Thyroid gland (tissue), 4 donors: ENCODE data around the gene METTL26. TPM values are rescaled to one million over a fixed set of nuclear protein-coding genes. Genes with fewer than 3 reads are reported as not detected.

Experiments
- DNase-seq, 2 donors: peaks; one replicate each; pipeline ENCODE4 v3.0.0-alpha.2; 2019
- H3K27ac ChIP-seq, 3 donors: fragments of 200-600 bp; sonication (generic); 1 replicate in 2 of 3; 2 replicates in 1 of 3; pipeline ENCODE4 v1.5.1; 2016 to 2019; ENCODE audit warnings: mild to moderate bottlenecking in 1 of 3, moderate library complexity in 1 of 3
- H3K27me3 ChIP-seq: fragments of 200-600 bp; sonication (generic); one replicate; pipeline ENCODE4 v1.5.1; 2019
- H3K36me3 ChIP-seq, 2 donors: fragments of 200-600 bp; sonication (generic); one replicate each; pipeline ENCODE4 v1.5.1; 2016 to 2019
- H3K4me1 ChIP-seq, 2 donors: fragments of 200-600 bp; sonication (generic); one replicate each; pipeline ENCODE4 v1.5.1; 2017 to 2019
- H3K4me3 ChIP-seq, 3 donors: fragments of 200-600 bp; sonication (generic); replicated peaks in 1 of 3; 1 replicate in 2 of 3; 2 replicates in 1 of 3; pipeline ENCODE4 v1.5.1; 2016; ENCODE audit warnings: mild to moderate bottlenecking in 1 of 3
- H3K9me3 ChIP-seq: fragments of 200-600 bp; sonication (generic); one replicate; pipeline ENCODE4 v1.5.1; 2017
- CTCF ChIP-seq, 6 experiments: fragments of 200-600 bp in 3 of 6; fragments of 450-650 bp in 3 of 6; sonication (generic) in 3 of 6; IDR thresholded peaks; one replicate each; pipeline ENCODE4 v1.5.1; 2016 to 2019; ENCODE audit warnings: antibody characterized with exemption in 6 of 6, mild to moderate bottlenecking in 2 of 6, inconsistent platforms in 1 of 6, moderate library complexity in 1 of 6
- POLR2A ChIP-seq, 2 donors: fragments of 450-650 bp; IDR thresholded peaks; one replicate each; pipeline ENCODE4 v1.6.1; 2017; ENCODE audit warnings: antibody characterized with exemption in 2 of 2, mild to moderate bottlenecking in 2 of 2, moderate library complexity in 1 of 2
- WGBS, 2 donors: methylation state at CpG; one replicate each; pipeline ENCODE4 v1.1.5; 2017; 5-methylcytosine and 5-hydroxymethylcytosine counted together
- intact Hi-C: fragments of 100-400 bp; cut with DNase I; formaldehyde crosslinking; loops from one replicate; pipeline ENCODE4 v1.15.1; 2023
- total RNA-seq, 4 donors: library from RNA; depleted of rRNA; stranded (reverse); fragments of >200 nt; gene quantifications; one replicate each; pipeline ENCODE4 v1.2.3, GENCODE V29; 2016

Gene METTL26
- total RNA-seq, 4 donors from 2014 or later: 54.2 to 180 (median 115) TPM

- peaks cover 30 to 49% of the 10 kb centered on the region in 2 donors for H3K4me1 ChIP-seq
- intact Hi-C loops: no loop called here
- no peaks in the 10 kb centered on the region for H3K9me3 ChIP-seq
- H3K27ac ChIP-seq: no peak overlapping the region
- no peak for TF ChIP-seq CTCF (IDR thresholded peaks at IDR 0.05)
- TF ChIP-seq POLR2A (IDR thresholded peaks at IDR 0.05): no peak
- peaks cover 18 to 20% of the 10 kb centered on the region in 2 donors for H3K36me3 ChIP-seq
- 89 to 95% methylated on average over 21 to 34 of the region's 36 CpGs for WGBS, 2 donors
- no peak overlapping the region for H3K4me3 ChIP-seq
- DNase-seq: no peak
- no peaks in the 10 kb centered on the region for H3K27me3 ChIP-seq
These were observed 46.6 kb upstream of the METTL26 start for GRCh38 chr16:682493-683395.

- Histone ChIP-seq H3K27me3 (no peaks in the 10 kb centered on the region), H3K27ac (no peak overlapping the region), H3K4me1 (peaks cover 30 to 49% of the 10 kb centered on the region in 2 donors), H3K36me3 (peaks cover 18 to 19% of the 10 kb centered on the region in 2 donors), H3K9me3 (no peaks in the 10 kb centered on the region), H3K4me3 (no peak overlapping the region)
- WGBS, 2 donors: 79 to 89% methylated on average over 20 to 21 of the region's 28 CpGs
- intact Hi-C loops: no loop called here
- no peak for TF ChIP-seq CTCF (IDR thresholded peaks at IDR 0.05)
- TF ChIP-seq POLR2A (IDR thresholded peaks at IDR 0.05): no peak
- no peak for DNase-seq
These were observed 45.8 kb upstream of the METTL26 start for GRCh38 chr16:681746-682427.

GRCh38 chr16:680967-681745 lies 45.1 kb upstream of the METTL26 start:
- peaks cover 30 to 49% of the 10 kb centered on the region in 2 donors for H3K4me1 ChIP-seq

GRCh38 chr16:680625-680945 lies 44.5 kb upstream of the METTL26 start:
- H3K4me1 ChIP-seq: peaks cover 30 to 52% of the 10 kb centered on the region in 2 donors
- H3K36me3 ChIP-seq: peaks cover 12 to 14% of the 10 kb centered on the region in 2 donors
- WGBS, 2 donors: 0% methylated on average over 2 to 28 of the region's 38 CpGs
- TF ChIP-seq POLR2A (IDR thresholded peaks at IDR 0.05): no peak
- no peak for TF ChIP-seq CTCF (IDR thresholded peaks at IDR 0.05)
- H3K4me3 ChIP-seq: peak overlapping the region; percentile 14 to 74 (median 42)
- DNase-seq: no peak
- intact Hi-C loops: no loop called here
- H3K27me3 ChIP-seq: no peaks in the 10 kb centered on the region
- H3K9me3 ChIP-seq: no peaks in the 10 kb centered on the region
- peak overlapping the region in 2 of 3 donors; percentile 58 to 87 for H3K27ac ChIP-seq

More at GRCh38 chr16:680967-681745, 45.1 kb upstream of the METTL26 start:
- no peak for TF ChIP-seq POLR2A (IDR thresholded peaks at IDR 0.05)
- no peak for TF ChIP-seq CTCF (IDR thresholded peaks at IDR 0.05)
- Histone ChIP-seq H3K27me3 (no peaks in the 10 kb centered on the region), H3K9me3 (no peaks in the 10 kb centered on the region), H3K4me3 (peak overlapping the region; percentile 14 to 74 (median 42)), H3K36me3 (peaks cover 12 to 14% of the 10 kb centered on the region in 2 donors), H3K27ac (peak overlapping the region in 2 of 3 donors; percentile 58 to 87)
- WGBS, 2 donors: 70 to 78% methylated on average over 17 to 30 of the region's 44 CpGs
- DNase-seq: peak; percentile 41 to 44
- intact Hi-C loops: no loop called here
